HG02678 (cell line): ENCODE measurements around the gene KATNB1.
"Not testable (repeated sequence)": the region's sequence is repeated elsewhere in the genome, so short reads cannot be mapped to it uniquely, and the experiment has no call there.

ENCODE experiments used
- ATAC-seq: cut with Tn5 transposase; IDR thresholded peaks from one replicate; pipeline ENCODE4 v1.9.1; 2021; ENCODE audit warnings: mild to moderate bottlenecking, moderate library complexity; ENCODE audit not compliant: unreplicated experiment

The KATNB1 gene

DNA sequence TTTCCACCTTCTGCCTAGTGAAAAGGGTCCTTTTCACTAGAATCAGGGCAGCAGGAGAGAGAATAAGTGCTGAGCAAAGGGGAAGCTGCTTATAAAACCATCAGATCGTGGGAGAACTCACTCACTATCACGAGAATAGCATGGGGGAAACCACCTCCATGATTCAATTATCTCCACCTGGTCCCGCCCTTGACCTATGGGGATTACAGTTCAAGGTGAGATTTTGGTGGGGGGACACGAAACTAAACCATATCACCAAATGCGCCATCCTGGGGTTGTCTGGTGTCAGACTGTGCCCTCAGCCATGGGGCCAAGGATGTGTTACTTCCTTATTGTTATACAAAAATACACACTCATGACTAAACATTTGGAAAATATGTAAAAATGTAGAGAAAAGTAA lies 10.4 kb upstream of the KATNB1 start:
- ATAC-seq = no peak

DNA sequence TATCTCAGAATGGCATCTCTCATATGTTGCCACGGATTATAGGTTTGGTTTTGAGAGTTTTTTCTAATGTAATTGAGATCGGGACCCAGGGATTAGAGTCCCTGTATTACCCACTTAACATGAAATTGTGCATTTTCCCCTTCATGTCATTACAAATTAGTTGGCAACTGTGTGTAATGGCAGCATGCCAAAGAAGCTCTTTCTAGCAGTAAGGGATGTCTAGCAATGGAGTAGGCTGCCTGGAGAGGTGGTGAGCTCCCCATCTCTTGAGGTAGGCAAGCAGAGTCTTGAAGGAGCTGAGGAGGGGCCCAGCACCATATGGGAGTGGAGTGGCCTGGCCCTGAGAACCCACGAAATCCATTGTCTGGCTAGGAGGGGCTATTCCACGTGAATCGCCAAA lies 10.0 kb upstream of the KATNB1 start:
- no peak for ATAC-seq

DNA sequence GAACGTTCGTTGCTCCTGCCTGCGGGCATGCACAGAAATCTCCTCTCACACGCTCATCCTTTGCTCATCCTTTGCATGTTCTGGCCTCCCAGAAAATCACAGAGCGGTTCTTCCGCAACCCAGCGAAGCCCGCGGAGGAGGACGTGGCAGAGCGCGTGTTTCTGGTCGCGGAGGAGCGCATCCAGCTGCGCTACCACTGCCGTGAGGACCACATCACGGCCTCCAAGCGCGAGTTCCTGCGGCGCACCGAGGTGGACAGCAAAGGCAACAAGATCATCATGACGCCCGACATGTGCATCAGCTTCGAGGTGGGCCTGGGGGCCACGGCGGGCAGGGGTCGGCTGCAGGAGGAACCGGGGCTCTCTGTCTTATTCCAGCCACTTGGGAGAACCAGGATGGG lies 9.6 kb upstream of the KATNB1 start:
- ATAC-seq = no peak

DNA sequence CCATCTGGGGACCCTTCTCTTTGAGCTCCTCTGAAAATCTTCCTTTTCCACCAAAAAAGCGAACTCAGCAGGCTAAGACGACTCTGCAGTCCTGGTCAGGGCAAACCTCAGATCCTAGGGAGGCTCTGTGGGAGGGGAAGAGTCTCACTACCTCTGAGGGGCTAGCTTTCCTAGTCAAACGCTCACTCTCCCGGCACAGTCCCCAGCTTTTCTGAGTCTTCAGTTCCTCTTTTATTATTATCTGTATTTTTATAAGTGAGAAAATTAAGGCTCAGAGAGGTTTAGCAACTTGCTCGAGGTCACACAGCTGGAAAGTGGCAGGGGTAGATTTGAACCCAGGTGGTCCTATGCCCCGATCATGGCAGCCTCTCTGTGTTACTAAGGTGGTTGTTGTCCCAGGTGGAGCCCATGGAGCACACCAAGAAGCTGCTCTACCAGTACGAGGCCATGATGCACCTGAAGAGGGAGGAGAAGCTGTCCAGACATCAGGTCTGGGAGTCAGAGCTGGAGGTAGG lies 9.1 kb upstream of the KATNB1 start:
- ATAC-seq = no peak

DNA sequence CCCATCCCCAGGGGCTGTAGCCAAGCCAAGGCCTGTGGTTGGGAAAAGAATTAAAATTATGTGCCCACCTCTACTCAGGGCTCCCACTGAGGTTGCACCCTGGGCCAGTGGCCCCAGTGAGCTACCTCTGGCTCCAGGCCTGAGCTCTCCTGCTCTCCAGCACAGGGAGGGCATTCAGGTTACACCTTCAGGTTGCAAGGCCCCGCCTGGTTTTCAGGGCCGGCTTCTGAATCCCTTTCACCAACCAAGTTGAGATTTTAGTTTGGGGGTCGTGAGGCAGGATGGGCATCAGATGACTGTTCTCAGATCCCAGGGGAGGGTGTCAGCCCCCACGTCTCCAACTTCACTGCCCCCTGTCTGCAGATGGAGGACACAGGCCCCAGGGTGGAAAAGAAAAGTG lies 8.0 kb upstream of the KATNB1 start:
- ATAC-seq = no peak

DNA sequence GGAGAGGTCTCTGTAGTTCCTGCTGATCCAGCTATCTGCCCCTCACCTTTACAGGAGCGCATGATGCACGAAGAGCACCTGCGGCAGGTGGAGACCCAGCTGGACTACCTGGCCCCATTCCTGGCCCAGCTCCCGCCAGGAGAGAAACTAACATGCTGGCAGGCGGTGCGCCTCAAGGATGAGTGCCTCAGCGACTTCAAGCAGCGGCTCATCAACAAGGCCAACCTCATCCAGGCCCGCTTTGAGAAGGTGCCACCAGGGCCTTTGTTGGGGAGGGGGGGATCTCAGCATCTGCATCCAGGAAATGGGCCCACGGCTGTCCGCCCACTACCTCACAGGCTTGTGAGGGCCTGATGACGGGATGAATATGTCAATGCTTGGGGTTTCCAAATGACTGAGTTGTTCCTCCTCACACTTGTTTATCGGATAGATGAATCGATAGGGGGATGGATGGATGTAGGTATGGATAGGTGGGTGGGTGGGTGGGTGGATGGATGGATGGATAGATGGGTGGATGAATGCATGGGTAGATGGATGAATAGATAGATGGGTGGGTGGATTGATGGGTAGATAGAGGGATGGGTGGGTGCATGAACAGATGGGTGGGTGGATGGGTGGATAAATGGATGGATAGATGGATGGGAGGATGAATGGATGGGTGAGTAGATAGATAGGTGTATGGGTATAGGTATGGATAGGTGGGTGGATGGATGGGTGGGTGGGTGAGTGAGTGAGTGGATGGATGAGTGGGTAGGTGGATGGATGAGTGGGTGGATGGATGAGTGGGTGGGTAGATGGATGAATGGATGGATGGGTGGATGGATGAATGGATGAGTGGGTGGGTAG lies 7.0 kb upstream of the KATNB1 start:
- no peak for ATAC-seq

DNA sequence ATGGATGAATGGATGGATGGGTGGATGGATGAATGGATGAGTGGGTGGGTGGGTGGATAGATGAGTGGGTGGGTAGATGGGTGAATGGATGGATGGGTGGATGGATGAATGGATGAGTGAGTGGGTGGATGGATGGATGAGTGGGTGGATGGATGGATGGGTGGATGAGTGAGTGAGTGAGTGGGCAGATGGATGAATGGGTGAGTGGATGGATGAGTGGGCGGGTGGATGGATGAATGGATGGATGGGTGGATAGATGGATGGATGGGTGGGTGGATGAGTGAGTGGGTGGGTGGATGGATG lies 6.4 kb upstream of the KATNB1 start:
- no peak for ATAC-seq

DNA sequence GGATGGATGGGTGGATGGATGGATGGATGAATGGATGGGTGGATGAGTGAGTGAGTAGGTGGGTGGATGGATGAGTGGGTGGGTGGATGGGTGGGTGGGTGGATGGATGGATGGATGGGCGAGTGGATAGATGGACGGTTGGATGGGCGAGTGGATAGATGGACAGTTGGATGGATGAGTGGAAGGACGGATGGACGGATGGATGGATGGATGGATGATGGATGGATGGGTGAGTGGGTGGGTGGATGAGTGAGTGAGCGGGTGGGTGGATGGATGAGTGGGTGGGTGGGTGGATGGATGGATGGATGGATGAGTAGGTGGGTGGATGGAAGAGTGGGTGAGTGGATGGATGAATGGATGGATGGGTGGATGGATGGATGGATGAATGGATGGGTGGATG lies 5.7 kb upstream of the KATNB1 start:
- ATAC-seq = not testable (repeated sequence)

DNA sequence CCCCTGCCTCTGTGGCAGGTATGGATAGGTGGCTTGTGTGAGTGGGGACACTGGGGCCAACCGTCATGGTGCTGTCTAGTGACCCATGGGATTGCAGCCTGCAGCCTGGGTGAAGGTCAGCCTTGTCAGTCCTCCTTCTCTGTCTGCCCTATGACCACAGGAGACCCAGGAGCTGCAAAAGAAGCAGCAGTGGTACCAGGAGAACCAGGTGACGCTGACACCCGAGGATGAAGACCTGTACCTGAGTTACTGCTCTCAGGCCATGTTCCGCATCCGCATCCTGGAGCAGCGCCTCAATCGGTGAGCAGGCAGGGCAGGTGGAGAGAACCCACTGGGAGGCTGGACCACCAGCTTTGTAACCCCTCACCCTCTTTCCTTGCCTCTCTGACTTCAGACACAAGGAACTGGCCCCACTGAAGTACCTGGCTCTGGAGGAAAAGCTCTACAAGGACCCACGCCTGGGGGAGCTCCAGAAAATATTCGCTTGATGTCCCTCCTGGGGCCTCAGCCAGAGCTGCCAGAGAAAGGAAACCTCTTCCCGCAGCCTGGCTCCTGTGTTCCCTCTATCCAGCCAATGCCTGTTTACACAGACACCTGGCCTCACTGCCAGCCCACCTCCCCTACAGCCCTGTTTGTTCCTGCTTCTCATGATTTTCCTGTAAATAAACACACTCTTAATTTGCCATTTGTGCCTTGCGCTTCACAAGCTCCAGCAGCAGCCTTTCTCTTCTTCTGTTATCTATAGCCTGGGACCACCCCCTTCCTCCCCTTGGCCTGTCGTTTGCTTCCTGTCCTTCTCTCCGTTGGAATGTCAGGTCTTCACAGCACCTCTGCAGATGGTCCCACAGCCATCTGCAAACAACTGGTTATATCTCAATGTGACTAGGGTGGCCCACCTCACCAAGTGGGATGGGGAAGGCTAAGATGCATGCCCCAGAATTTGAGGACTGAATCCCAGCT lies 4.5 kb upstream of the KATNB1 start:
- no peak for ATAC-seq

DNA sequence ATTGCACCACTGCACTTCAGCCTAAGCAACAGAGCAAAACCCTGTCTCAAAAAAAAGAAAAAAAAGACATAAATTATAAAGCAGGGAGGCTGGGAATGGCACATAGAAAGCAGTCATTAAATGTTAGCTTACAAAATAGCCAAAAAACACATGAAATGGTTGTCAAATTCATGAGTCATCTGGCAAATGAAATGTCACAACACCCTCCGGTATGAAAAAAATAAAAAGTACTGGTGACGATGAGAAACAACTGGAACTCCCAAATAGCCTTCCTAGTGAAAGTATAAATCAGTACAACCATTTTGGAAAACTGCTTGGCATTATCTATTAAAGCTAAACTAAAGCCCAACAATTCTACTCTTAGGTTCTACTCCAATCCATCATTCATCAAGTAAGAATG lies 3.5 kb upstream of the KATNB1 start:
- no peak for ATAC-seq

DNA sequence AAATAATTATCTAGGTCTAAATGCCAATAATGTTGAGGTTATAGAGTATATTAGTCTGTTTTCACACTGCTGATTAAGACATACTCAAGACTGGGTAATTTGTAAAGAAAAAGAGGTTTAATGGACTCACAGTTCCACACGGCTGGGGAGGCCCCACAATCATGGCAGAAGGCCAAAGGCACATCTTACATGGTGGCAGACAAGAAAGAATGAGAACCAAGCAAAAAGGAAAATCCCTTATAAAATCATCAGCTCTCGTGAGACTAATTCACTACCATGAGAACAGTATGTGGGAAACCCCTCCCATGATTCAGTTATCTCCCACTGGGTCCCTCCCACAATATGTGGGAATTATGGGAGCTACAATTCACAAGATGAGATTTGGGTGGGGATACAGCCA lies 2.9 kb upstream of the KATNB1 start:
- no peak for ATAC-seq

DNA sequence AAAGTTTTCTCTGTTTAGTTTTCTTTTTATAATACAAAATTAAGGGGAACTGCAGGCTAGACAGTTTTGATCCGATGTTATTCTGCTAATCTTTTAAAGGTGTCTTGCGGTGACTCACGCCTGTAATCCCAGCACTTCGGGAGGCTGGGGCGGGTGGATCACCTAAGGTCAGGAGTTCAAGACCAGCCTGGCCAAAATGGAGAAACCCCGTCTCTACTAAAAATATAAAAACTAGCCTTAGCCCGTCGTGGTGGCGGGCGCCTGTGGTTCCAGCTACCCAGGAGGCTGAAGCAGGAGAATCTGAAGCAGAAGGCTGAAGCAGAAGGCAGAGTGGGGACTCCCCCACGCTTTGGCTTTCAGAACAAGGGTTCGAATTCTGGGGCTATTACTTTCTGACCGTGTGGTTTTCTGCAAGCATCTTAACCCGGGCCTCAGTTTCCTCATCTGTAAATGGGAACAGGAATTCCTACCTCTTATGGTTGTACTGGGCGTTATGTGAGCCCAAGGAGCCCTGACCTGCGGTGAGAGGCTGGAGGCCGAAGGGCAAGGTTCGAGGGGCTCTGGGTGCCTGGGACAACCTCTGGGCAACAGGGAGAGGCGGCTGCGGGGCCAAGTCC lies 1.2 kb upstream of the KATNB1 start:
- ATAC-seq = no peak

DNA sequence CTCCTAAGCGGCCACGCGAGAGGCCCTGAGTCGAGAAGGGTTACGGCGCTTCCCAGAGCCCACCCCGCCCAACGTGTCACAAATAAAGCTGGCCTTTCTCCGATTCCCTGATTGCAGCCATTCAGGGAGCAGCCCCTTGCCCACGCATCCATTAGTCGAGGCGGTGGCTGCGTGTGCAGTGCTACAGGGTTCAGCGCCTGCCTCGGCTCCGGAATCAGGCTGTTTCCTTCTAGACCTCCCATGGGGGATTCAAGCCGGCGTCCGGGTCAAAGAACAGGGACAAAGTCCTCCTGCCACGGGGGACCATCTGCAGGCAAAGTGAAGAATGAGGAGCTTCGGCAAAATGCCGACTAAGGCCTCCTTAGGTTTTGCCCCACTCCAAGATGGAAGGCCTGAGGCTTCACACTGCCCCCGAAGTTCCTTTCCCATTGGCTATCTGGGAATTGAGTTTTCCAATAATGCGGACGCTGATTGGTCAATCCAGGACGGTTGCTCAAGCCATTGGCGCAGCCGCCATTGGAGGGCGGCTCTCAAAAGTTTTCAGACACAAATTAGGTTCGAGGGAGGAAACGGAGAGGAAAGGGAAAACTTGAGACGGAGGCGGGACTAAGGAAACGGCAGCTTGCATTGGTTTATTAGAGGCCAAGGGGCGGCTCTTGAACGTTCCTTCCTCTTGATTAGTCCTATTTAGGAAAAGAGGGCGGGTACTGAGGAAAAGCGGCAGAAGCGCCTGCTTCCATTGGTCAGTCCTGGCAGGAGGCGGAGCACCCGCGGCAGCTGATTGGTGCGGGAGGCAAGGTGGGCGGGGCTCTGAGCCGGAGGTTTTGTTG lies 430 bp upstream of the KATNB1 start:
- ATAC-seq = peak; percentile 90

DNA sequence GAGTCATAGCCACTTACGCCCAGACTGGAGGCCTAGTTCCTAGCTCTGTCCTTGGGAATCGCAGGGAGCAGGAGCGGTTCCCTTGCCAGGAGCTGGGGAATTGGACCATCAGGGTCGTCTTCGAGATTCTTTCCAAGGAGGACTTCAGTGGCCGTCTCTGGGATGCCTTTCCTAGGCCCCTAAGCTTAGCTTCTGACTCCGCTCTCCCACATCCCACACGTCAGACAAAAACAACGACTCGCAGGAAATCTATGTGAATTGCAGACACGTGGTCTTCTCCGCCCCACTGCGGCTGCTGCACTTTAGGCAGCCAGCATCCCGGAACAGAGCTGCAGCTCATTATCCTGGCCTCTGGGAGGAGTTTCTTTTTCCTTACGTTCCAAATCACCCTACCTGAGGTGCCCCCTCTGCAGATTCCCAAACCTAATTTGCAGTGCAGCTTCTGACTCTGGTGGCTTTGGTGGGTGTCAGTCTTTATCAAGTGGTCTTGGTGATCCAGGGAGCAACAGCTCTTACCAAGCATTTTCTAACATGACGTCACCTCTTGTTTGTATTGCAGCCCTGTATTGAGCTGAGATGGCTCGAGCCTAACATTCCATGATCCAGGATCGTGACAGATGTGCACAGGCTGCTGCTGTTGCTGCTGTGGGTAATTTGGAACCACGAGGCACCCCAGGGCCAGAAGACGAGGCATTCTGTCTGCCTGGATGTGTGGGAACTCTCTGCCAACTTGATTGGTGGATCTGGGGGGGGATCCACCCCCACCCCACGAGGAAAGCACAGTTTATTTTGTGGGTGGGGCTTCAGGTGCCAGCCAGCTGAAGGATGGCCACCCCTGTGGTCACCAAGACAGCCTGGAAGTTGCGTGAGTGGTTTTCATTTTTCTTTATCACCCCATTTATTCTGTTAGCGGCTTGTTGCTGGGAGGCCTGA lies 1.1 kb downstream of the KATNB1 start:
- no peak for ATAC-seq

DNA sequence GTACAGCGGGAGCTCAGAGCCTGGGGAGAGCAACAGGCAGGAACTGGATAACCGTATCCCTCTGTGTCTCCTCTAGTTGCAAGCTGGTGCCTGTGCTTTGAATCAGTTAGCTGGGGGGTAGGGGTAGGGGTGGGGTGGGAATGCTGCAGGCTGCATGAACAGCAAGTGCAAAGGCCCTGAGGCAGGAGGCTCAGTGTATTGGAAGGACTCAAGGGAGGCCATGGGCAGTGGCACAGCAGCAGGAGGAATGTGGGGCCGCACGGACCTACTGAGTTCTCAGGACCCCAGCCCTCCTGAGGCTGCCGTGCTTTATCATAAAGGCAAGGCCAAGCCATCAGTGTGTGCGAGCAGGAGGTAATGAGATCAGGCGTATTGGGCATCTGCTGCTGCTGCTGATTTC lies 3.3 kb downstream of the KATNB1 start:
- no peak for ATAC-seq

DNA sequence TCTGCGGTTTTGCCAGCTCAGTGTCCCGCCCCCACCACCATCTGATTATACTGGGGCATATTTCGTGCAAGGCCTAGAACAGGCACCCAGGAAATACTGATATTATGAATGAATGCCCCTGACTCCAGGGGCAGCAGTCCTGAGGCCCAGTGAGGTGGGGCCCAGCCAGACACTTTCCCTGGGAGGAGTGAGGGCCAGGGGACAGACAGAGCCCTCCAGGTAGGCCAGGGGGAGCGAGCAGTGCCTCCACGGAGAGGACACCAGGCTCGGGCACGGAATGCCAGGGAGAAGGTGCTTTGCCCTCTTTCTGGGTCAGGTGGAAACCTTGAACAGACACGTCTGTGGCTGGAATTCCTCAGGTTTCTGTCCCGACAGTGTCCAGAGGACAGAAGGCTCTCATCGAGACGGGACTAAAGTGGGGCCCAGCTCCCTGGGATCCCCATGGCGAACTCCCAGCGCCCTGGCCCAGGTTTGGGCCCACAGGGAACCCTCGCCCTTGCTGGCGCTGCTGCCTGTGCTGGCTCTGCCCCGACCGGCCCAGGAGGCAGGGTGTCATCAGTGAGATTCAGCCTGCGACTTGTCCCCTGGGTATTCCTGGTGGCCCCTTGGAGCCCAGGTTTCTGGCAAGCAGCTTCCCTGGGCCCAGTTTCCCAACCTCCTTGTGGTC lies 4.3 kb downstream of the KATNB1 start:
- ATAC-seq = no peak

DNA sequence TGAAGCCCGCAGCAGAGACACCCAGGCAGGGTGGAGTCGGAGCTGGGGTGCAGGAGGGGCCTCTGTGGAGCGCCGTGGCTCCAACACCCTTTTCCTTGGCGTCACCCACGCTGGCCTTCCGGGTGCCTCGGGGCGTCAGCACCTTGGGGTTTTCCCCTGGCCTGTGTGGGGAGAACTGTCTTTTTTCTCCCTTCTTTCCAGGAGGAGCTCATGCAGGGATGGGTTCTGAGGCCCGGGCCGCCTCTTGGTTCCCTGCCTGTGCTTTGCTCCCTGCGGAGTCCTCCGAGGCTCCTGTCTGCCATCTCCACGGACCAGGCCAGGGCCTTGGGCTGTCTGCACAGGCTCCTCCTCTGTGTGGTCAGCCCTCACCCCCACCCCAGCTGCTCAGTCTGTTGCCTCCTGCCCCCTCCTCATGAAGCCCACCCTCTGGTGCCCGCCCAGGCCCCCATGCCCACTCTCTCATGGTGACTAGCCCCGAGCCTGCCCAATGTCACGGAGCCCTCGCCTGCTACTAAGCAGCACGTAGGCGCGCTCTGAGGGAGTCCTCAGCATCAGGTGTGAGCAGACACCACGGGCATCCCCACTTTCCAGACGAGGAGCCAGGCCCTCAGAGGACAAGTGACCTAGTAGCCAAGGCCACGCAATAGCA lies 5.0 kb downstream of the KATNB1 start:
- ATAC-seq = no peak

DNA sequence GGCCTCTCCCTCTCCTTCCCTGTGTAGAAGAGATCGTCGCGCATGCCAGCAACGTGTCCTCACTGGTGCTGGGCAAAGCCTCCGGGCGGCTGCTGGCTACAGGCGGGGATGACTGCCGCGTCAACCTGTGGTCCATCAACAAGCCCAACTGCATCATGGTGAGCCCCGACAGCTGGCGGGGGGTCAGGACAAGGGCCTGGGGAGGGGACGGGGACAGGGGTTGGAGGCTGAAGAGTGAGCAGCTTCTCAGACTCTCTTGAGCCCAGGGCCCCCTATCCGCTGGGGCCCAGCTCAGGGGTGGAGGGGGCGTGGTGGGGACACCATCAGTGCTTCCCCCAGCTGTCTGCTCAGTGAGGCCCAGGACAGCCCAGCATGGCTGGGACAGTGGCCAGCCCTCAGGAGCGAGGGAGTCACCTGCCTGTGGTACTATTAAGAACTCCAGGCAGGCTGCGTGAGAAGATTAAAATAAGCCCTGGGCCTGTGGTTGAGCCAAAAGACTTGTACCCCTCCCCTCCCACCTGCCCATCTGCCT lies 6.2 kb downstream of the KATNB1 start:
- ATAC-seq = no peak
